KMS-11 (cell line): ENCODE data around the gene FAM236B.
"Not testable (repeated sequence)": the region's sequence is repeated elsewhere in the genome, so short reads cannot be mapped to it uniquely, and the experiment has no call there.

ENCODE experiments used
- H2AFZ ChIP-seq: fragments of 200-600 bp; sonication (generic); 2 replicates; pipeline ENCODE4 v1.6.1; 2016; ENCODE audit warnings: antibody characterized with exemption, mixed run types, low read depth
- H3K27ac ChIP-seq: fragments of 200-600 bp; sonication (generic); 2 replicates; pipeline ENCODE4 v1.6.1; 2016; ENCODE audit warnings: mild to moderate bottlenecking, mixed run types
- H3K27me3 ChIP-seq: fragments of 200-600 bp; sonication (generic); 2 replicates; pipeline ENCODE4 v1.6.1; 2017; ENCODE audit warnings: mild to moderate bottlenecking, low read depth, mixed run types, moderate library complexity; ENCODE audit not compliant: insufficient read depth
- H3K36me3 ChIP-seq: fragments of 200-600 bp; sonication (generic); 2 replicates; pipeline ENCODE4 v1.6.1; 2017; ENCODE audit warnings: mild to moderate bottlenecking, mixed run types; ENCODE audit not compliant: insufficient read depth
- H3K4me1 ChIP-seq: fragments of 200-600 bp; sonication (generic); 2 replicates; pipeline ENCODE4 v1.6.1; 2016; ENCODE audit warnings: mild to moderate bottlenecking, low read depth, mixed run types; ENCODE audit not compliant: poor library complexity, severe bottlenecking
- H3K4me2 ChIP-seq: fragments of 200-600 bp; sonication (generic); 2 replicates; pipeline ENCODE4 v1.7.0; 2016; ENCODE audit warnings: mild to moderate bottlenecking, mixed run types
- H3K4me3 ChIP-seq: fragments of 200-600 bp; sonication (generic); IDR thresholded peaks from 2 replicates; pipeline ENCODE4 v1.6.1; 2017; ENCODE audit warnings: low read depth, low read length, mixed read lengths; ENCODE audit not compliant: insufficient read depth
- H3K79me2 ChIP-seq: fragments of 200-600 bp; sonication (generic); 2 replicates; pipeline ENCODE4 v1.6.1; 2016; ENCODE audit warnings: low read depth, mixed run types; ENCODE audit not compliant: insufficient read depth
- H3K9ac ChIP-seq: fragments of 200-600 bp; sonication (generic); 2 replicates; pipeline ENCODE4 v1.6.1; 2016; ENCODE audit warnings: mild to moderate bottlenecking, mixed run types
- H4K20me1 ChIP-seq: fragments of 200-600 bp; sonication (generic); 2 replicates; pipeline ENCODE4 v1.6.1; 2016; ENCODE audit warnings: mild to moderate bottlenecking, mixed run types; ENCODE audit not compliant: insufficient read depth
- CTCF ChIP-seq: fragments of 200-600 bp; sonication (generic); conservative IDR thresholded peaks from 2 replicates; pipeline ENCODE4 v1.6.1; 2017; ENCODE audit warnings: low read depth, mild to moderate bottlenecking, antibody characterized with exemption, low read length, moderate library complexity, mixed read lengths

Gene FAM236B

GRCh38 chrX:72760454-72760853 lies 22.0 kb downstream of the FAM236B start:
- H3K79me2 ChIP-seq, H3K36me3 ChIP-seq, H2AFZ ChIP-seq, H4K20me1 ChIP-seq, H3K9ac ChIP-seq, H3K4me1 ChIP-seq, H3K4me3 ChIP-seq, H3K27ac ChIP-seq, H3K27me3 ChIP-seq, H3K4me2 ChIP-seq: not testable (repeated sequence)

GRCh38 chrX:72748545-72748944 lies 33.9 kb downstream of the FAM236B start:
- H3K27me3 ChIP-seq, H3K36me3 ChIP-seq, H3K79me2 ChIP-seq, H3K4me3 ChIP-seq, H3K9ac ChIP-seq, H2AFZ ChIP-seq, H3K27ac ChIP-seq, H4K20me1 ChIP-seq, H3K4me1 ChIP-seq, H3K4me2 ChIP-seq: not testable (repeated sequence)

GRCh38 chrX:72745546-72745945 lies 36.9 kb downstream of the FAM236B start:
- H2AFZ ChIP-seq, H3K4me2 ChIP-seq, H3K27ac ChIP-seq, H4K20me1 ChIP-seq, H3K4me1 ChIP-seq, H3K9ac ChIP-seq, H3K79me2 ChIP-seq, H3K4me3 ChIP-seq, H3K36me3 ChIP-seq, H3K27me3 ChIP-seq: not testable (repeated sequence)

GRCh38 chrX:72735561-72735960 lies 46.9 kb downstream of the FAM236B start:
- Histone ChIP-seq H3K4me1 (no peaks in the 10 kb centered on the region), H3K4me3 (no peak overlapping the region), H4K20me1 (no peaks in the 10 kb centered on the region), H3K9ac (no peak overlapping the region), H3K27ac (no peak overlapping the region), H3K27me3 (no peaks in the 10 kb centered on the region), H2AFZ (no peak overlapping the region), H3K79me2 (no peaks in the 10 kb centered on the region), H3K4me2 (no peak overlapping the region), H3K36me3 (no peaks in the 10 kb centered on the region)
- TF ChIP-seq CTCF, result no peak

- not testable (repeated sequence) for H3K27me3 ChIP-seq, H3K9ac ChIP-seq, H3K4me3 ChIP-seq, H4K20me1 ChIP-seq, H2AFZ ChIP-seq, H3K79me2 ChIP-seq, H3K27ac ChIP-seq, H3K4me1 ChIP-seq, H3K36me3 ChIP-seq, H3K4me2 ChIP-seq
These were observed 48.8 kb downstream of the FAM236B start for GRCh38 chrX:72733636-72734035.
